ENCODE measurements around the gene SMIM33. TPM values are rescaled to one million over a fixed set of nuclear protein-coding genes. Genes with fewer than 3 reads are reported as not detected.

Gene SMIM33
- total RNA-seq, 1 donor from 2014 or later, result not detected

DNA sequence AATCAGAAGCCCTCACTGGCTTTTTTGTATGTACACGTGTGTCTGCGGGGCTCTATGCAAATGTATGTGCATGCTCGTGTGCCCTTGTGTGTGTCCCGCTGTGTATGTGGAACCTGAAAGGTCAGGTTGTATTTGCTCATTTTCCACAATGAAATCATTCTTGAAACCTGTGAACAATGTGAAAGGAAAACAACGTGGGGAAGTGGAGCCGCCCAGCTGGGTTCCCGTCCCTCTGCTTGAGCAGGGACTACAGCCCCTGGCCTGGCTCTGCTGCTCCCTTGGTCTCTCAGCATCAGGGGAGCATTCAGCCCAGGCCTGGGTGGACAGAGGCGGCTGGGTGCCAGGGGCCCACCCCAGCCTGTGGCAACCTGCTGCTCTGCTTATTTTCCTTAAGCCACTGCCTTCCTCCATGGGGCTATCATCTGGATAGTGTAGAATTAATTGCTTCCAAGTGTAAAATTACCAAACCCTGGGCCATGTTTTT is 11.3 kb upstream of the SMIM33 start:
- Histone ChIP-seq H3K27ac (no peak overlapping the region), H3K4me3 (no peak overlapping the region), H3K4me1 (no peaks in the 10 kb centered on the region), H3K27me3 (no peaks in the 10 kb centered on the region), H3K36me3 (no peaks in the 10 kb centered on the region), H3K9me3 (no peaks in the 10 kb centered on the region)
- no peak for DNase-seq (ENCODE audit: low spot score in 2 of 2)
- intact Hi-C loops (cut with DNase I), result no loop called here
- TF ChIP-seq, protein P1, sequence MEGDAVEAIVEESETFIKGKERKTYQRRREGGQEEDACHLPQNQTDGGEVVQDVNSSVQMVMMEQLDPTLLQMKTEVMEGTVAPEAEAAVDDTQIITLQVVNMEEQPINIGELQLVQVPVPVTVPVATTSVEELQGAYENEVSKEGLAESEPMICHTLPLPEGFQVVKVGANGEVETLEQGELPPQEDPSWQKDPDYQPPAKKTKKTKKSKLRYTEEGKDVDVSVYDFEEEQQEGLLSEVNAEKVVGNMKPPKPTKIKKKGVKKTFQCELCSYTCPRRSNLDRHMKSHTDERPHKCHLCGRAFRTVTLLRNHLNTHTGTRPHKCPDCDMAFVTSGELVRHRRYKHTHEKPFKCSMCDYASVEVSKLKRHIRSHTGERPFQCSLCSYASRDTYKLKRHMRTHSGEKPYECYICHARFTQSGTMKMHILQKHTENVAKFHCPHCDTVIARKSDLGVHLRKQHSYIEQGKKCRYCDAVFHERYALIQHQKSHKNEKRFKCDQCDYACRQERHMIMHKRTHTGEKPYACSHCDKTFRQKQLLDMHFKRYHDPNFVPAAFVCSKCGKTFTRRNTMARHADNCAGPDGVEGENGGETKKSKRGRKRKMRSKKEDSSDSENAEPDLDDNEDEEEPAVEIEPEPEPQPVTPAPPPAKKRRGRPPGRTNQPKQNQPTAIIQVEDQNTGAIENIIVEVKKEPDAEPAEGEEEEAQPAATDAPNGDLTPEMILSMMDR (IDR thresholded peaks at IDR 0.05), result no peak

DNA sequence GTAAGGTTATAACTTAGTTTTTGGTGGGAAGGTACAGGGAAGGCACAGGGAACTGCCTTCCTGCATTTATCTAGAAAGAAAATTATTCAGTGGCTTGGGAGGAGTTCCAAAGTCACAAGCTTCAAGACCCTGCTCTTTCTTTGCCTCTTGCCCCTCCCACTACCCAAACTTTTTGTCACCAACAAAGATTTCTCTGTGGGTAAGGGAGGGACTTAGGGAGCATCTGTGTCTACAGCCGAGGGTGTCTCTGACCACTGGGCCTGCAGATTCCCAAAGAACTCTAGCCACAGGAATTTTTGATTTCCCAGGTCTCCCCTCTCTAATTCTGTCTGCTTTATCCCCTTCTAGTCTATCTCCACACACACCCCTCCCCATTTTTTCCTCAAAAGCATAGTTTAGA is 10.3 kb upstream of the SMIM33 start:
- H3K4me1 ChIP-seq, result no peaks in the 10 kb centered on the region
- no peaks in the 10 kb centered on the region for H3K36me3 ChIP-seq
- TF ChIP-seq, protein P1 (IDR thresholded peaks at IDR 0.05), result no peak
- no peaks in the 10 kb centered on the region for H3K27me3 ChIP-seq
- H3K4me3 ChIP-seq, result no peak overlapping the region
- intact Hi-C loops (cut with DNase I), result no loop called here
- DNase-seq (ENCODE audit: low spot score in 2 of 2), result no peak
- H3K9me3 ChIP-seq, result no peaks in the 10 kb centered on the region
- no peak overlapping the region for H3K27ac ChIP-seq

DNA sequence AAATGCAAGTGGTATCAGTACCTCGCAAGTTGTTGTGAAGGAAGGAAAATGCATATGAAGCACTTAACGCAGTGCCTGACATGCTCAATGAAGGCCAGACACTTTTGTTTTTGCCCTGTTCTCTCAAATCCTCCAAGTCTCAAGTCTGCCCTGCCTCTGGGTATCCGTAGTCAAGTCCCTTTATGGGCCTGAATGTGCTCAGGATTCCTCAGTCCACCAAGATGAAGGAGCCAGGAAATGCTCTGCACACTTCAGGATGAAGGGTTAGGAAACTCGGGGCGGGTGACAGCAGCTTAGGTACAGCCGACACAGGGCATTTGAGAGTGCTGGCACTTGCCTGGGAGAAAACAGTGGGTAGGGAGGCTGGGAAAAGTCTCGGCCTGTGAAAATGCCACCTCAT is 9.6 kb upstream of the SMIM33 start:
- no peak for DNase-seq (ENCODE audit: low spot score in 2 of 2)
- Histone ChIP-seq H3K4me3 (no peak overlapping the region), H3K9me3 (no peaks in the 10 kb centered on the region), H3K4me1 (no peaks in the 10 kb centered on the region), H3K27me3 (no peaks in the 10 kb centered on the region), H3K27ac (no peak overlapping the region), H3K36me3 (no peaks in the 10 kb centered on the region)
- intact Hi-C loops (cut with DNase I), result no loop called here
- TF ChIP-seq, protein P1 (IDR thresholded peaks at IDR 0.05), result no peak

DNA sequence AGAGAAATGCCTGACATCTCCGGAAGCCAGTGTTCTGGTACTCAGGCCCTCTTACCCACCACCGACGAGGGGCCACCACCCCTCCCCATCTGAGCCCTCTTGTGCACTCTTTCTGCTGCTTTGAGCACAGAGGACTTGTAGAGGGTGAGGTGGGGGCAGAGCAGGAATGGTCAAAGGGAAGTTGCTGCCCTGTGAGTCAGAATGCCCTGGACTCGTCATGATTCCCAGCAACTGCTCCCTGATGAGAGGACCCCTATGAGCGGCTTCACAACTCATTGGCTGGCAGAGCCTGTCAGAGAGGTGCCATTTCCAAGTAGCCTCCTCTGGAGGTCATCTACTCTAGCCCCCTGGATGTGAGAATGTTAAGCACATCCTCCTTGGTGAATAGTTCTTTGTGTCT is 9.1 kb upstream of the SMIM33 start:
- no peaks in the 10 kb centered on the region for H3K9me3 ChIP-seq
- TF ChIP-seq, protein P1 (IDR thresholded peaks at IDR 0.05), result no peak
- no peaks in the 10 kb centered on the region for H3K36me3 ChIP-seq
- H3K4me1 ChIP-seq, result no peaks in the 10 kb centered on the region
- peak overlapping the region in 1 of 2 donors; percentile 12 for H3K27ac ChIP-seq
- intact Hi-C loops (cut with DNase I), result no loop called here
- DNase-seq (ENCODE audit: low spot score in 2 of 2), result no peak
- no peak overlapping the region for H3K4me3 ChIP-seq
- H3K27me3 ChIP-seq, result no peaks in the 10 kb centered on the region

DNA sequence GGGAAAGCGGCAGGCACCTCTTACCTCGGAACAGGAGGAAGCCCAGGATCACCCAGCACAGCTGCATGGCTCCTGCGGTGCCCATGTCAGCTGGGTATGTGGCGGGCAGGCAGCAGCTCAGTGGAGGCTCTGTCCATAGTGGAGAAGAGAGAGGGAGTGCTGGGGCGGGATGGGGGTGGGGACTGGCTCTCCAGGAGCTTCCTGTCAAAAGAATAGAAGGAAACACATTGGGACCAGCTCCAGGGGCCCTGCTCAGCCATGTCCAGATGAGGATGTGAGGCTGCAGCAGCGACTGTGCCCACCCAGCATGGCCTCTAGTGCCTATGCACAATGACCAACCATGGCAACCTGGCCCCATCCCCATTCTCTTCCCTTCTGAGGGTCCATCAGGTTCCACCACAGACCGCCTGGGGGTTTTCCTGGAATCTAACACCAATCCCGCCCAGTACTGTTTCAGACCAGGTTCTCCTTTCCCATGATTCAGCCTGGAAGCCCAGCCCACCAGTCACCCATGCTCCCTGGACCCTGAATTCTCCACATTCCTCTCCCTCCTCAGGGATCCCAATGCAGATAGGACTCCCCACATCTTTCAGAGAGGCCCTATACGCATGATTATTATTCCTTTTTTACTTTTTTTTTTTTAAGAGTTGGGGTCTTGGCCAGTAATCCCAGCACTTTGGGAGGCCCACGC is 8.1 kb upstream of the SMIM33 start, which contains the start of gene ECSCR:
Gene ECSCR, minus strand, starts transcription at position 158 of the 691 bp plus-strand sequence. Its CDS starts 73 bp downstream, at position 85.
- Histone ChIP-seq H3K27ac (peak within 1 kb of the TSS in 1 of 2 donors; percentile 12), H3K4me3 (no peak within 1 kb of the TSS), H3K9me3 (no peaks in the 10 kb centered on the region), H3K27me3 (no peaks in the 10 kb centered on the region), H3K4me1 (no peaks in the 10 kb centered on the region), H3K36me3 (no peaks in the 10 kb centered on the region)
- intact Hi-C loops (cut with DNase I), result no loop called here
- no peak for DNase-seq (ENCODE audit: low spot score in 2 of 2)
- TF ChIP-seq, protein P1 (IDR thresholded peaks at IDR 0.05), result no peak

Data from ascending aorta (tissue), 2 donors.